GM12875 (cell line): ENCODE measurements around the gene GPR45.

Source experiments
- H3K4me3 ChIP-seq: one replicate; pipeline ENCODE4 v1.5.1; 2011; ENCODE audit warnings: low read depth, low read length, control low read depth
- CTCF ChIP-seq: IDR thresholded peaks from 2 replicates; pipeline ENCODE4 v1.5.1; 2011; ENCODE audit warnings: low read depth, mild to moderate bottlenecking, control low read depth, inconsistent platforms, low read length, moderate library complexity, borderline replicate concordance; ENCODE audit not compliant: insufficient read depth

Gene GPR45

GRCh38 chr2:105287692-105288091 lies 46.1 kb downstream of the GPR45 start:
- no peak overlapping the region for H3K4me3 ChIP-seq
- TF ChIP-seq CTCF, result peak; percentile 43; the same call in 1 of the 2 replicates

DNA sequence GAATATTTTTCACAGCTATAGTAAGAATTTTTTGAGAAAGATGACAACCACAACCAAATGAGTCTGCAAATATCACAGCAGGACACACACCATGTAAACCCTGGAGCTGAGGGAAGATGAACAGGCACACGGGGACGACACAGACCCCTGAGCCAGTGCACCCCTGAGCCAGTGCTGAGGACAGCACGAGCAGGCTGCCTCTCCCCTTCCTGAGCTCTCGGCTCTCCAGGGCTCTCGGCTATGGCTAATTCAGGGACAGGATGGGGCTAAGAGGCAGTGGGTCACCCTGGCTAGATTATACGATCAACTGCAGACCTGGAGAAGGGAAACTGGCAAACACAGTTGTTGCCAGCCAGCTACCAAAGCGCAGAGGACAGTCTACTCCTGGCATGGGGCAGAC lies 46.6 kb downstream of the GPR45 start:
- no peak for TF ChIP-seq CTCF
- H3K4me3 ChIP-seq, result no peak overlapping the region

- TF ChIP-seq CTCF, result no peak
- H3K4me3 ChIP-seq, result no peak overlapping the region
Measured at GRCh38 chr2:105290981-105291660, 49.6 kb downstream of the GPR45 start.

DNA sequence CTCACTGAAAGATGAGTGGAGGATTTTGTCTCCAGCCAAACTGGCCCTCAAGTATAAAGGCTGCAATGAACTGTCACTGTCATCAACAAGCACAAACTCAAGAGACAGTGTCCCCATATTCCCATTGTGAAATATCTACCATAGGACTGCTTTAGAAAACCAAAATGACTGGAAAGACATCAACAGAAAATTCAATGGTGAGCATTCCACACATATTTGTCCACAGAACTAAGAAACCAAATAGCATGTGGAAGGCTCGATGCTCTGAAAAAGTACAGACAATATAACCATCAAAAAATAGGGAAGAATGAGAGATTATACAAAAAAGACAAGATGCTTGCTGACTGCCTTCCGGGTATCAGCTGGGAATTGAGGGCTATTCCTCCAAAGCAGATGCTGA lies 50.4 kb downstream of the GPR45 start:
- no peak overlapping the region for H3K4me3 ChIP-seq
- TF ChIP-seq CTCF, result no peak
